NCI-H345 treated with DMSO at 0.1 percent for 48 hours (cell line): ENCODE results near the gene CACNA1I.

ENCODE experiments used
- DNase-seq: peaks from one replicate; lab custom pipeline; 2025; ENCODE audit not compliant: unreplicated experiment; lab: John Stamatoyannopoulos, UW

CACNA1I gene

DNA sequence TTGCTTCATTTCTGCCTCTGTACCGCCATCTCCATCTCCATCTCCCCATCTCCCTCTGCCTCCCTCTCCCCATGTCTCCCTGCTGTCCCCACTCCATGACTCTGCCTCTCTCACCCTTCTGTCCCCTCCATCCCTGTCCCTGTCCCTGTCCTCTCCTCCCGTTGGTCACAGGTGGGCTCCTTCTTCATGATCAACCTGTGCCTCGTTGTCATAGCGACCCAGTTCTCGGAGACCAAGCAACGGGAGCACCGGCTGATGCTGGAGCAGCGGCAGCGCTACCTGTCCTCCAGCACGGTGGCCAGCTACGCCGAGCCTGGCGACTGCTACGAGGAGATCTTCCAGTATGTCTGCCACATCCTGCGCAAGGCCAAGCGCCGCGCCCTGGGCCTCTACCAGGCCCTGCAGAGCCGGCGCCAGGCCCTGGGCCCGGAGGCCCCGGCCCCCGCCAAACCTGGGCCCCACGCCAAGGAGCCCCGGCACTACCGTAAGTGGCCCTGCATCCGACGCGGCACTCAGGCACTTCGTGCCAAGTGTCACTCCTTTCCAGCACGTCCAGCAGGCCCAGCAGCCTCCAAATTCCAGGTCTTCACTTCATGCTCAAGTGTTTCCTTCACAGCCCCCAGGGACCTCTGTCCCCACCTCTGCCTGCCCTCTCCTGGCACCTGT, 76.0 kb downstream of the CACNA1I start:
- DNase-seq: no peak

DNA sequence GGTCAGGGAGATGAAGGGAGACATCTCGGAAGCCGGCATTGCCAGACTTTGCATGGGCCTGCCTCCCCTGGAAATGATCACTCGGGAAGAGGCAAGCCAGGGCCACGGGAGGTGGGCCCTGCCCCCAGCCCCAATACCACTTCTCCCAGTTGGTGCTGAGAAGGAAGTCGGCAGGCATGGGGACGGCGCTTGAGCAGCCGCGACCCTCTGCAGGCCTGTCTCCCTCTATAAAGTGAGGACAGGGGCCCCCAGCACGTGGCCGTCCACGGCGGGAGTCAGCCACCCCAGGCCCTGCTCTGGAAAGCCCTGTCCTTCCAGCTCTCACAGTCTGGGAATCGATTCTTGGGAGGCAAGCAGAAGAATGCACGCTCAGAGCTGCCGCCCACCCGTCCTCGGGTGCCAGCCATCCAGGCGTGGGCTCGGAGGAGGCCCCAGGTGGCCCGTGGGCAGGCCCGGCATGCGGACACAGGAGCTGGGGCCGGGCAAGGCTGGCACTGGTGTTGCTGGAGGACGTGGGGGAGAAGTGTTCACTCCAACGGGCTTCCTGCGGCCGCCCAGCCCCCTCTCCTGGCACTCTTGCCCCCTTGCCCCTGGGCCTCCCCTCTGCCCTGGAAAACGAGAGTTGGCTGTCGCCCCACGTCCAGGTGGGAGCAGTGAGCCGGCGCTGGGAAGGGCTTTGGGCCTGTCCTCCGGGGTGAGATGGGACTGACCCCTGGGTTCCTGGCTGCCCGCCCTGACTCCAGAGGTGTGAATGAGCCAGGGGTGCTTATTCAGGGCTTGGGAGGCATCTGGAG, 77.5 kb downstream of the CACNA1I start:
- DNase-seq: no peak

DNA sequence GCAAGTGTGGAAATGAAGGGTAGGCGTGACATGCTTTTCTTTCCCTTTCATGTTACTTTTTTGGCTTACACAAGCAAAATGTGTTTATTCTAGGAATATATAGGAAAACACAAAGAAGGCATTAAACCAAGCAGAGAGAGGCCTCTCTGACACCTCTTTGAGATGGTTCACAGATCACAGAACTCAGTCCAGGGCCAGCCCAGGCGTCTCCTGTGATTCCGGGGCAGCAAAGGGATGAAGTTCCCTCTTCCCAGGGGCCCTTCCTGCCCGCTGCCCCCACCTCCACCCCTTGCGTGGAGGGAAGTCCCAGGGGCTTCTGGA, 78.0 kb downstream of the CACNA1I start:
- no peak for DNase-seq

DNA sequence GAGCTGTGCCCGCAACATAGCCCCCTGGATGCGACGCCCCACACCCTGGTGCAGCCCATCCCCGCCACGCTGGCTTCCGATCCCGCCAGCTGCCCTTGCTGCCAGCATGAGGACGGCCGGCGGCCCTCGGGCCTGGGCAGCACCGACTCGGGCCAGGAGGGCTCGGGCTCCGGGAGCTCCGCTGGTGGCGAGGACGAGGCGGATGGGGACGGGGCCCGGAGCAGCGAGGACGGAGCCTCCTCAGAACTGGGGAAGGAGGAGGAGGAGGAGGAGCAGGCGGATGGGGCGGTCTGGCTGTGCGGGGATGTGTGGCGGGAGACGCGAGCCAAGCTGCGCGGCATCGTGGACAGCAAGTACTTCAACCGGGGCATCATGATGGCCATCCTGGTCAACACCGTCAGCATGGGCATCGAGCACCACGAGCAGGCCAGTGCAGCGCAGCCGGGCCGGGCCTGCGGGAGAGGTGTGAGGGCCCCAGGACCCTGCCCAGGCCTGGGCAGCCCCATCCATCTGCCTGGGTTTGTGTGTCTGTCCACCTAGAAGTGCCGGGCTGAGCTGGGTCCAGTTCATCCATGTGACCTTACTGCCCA, 79.0 kb downstream of the CACNA1I start:
- no peak for DNase-seq

DNA sequence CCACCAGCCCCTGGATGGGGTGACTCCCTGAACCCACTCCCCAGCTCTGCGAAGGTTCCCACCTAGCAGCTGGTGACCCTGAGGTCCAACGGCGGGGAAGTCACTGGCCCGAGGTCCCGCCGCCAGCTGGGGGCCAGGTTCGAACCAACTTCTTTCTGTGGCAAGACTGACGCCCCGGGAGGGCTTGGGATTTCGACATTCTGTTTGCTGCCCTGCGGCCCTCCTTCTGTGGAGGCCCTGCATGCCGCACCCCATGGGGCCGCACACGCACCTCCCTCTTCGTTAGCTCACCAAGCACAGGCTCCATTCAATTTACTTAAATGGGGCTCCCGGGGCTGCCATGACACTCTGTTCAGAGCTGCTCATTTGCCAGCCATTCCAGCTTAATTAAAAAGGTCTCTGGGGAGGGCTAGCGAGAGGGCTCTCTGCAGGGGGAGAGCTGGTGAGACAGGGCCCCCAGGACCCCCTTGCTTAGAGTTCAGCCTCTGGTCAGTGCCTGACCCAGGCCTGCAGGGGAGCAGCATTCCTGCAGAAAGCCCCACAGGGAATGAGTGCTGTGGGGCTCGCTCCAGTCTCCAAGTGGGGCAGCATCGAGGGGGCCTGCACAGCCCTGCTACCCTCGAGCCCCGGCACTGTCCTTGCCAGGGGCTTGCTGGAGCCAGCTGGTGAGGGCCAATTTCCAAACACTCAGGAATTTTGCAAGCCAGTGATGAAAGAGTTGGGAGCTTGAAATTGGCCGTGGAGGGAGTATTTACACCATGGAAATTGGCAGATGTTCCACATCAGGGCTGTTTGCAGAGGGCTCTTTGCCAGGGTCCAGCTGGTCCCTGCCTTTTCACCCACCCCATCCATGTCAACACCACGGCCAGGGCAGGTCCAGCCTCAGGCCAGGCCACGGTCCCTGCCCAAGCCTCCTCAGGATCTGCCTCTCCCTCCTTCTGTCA, 80.8 kb downstream of the CACNA1I start:
- DNase-seq: no peak

DNA sequence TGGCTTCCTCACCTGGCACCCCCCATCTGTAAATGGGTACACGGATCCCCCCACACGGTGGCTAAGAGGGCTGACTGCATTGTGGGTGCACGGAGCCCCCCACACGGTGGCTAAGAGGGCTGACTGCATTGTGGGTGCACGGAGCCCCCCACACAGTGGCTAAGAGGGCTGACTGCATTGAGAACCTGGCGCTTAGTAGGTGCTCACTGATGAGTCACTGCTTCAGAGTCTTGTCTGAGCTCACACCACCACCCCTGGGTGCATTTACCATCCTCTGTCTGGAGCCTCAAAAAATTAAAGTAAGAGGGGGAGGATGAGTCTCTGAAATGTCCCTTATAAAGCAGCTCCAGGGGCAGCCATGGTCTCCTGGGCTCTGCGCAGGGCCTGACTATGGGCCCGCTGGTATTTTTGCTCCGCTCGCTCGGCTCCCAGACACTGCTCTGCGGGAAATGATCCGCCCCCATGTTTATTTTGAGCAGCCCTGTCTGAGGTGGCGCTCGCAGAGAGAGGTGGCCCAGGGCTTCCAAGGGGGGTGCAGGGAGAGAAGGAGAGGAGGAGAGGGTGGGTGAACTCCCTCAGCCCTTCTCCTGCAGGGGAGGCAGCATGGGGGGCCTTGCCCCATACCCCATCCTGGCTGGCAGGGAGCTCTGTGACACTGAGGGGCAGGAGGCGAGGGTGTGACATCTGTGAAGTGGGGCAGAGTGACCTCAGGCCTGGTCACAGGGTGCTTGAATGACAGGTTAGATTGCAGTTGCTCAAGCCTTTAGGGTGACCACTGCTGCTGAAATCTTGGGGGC, 82.6 kb downstream of the CACNA1I start:
- DNase-seq: no peak

DNA sequence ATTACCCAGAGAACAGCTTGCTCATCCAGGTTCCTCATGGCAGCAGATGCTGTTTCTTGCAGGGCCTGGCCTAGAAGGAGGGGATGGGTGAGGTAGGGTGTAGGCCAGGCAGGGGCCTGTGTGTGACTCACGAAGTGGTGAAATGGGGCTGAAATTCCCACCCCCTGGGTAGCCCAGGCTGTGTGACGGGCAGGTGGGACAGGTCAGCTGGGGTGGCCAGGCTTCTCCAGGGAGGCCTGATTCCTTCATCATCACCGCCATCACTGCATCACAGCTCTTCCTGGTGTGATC, 83.2 kb downstream of the CACNA1I start:
- no peak for DNase-seq

DNA sequence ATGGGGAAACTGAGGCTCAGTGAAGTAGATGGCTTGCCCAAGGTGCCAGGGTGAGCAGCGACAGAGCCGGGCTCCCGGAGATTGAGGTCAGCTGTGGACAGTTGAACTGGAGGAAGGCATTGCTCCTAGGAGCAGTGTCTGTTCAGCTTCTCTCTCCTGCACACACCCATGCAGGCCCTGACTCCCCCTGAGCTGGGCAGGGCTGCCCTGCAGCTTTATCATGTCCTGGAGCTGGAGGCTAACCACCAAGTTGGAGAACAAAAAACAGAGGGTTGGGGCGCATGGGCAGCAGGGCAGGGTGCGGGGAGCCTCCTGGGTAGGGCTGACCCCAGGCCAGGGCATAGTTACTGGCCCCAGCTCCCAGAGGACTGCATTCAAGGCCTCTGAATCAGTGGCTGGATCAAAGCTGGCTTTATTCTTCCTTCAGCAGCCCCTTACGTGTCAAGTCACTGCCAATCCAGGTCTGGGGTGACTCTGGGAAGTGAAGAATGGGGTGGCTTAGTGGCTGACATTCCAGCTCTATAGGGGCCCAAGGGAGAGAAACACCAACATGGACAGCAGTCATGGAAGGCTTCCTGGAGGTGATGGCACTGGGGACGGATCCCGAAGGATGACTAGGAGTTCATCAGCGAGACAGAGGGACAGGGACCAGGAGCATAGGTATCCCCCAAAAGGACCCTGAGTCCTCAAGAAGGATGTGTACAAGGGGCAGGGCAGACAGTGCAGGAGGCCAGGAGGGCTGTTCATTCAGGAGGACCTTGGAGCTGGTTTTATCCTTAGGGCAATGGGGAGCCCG, 83.8 kb downstream of the CACNA1I start:
- DNase-seq: no peak

DNA sequence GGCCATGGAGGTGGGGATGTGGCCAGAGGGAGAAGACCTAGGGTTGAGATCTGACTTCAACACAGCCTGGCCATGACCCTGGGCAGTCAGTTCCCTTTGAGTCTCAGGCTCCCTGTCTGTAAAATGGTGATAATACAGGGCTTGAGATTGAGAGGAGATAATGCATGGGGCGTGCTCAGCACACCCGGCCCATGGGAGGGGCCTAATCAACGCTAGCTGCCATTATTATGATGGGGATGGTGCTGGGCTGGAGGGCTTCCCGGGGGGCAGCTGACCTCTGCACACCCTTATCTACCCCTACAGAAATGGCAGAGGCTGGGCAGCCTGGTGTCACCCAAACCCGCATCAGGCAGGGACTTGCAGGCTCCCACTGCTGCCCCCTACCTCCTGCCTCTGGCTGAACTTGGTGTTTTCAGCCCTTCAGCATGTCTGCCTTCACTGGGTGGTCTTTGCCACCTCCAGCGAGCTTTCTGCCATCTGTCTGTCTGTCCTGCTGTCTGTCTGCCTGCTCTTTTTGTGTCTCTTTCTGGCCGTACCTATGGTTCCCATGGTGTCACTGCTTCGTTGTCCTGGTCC, 84.5 kb downstream of the CACNA1I start:
- no peak for DNase-seq

DNA sequence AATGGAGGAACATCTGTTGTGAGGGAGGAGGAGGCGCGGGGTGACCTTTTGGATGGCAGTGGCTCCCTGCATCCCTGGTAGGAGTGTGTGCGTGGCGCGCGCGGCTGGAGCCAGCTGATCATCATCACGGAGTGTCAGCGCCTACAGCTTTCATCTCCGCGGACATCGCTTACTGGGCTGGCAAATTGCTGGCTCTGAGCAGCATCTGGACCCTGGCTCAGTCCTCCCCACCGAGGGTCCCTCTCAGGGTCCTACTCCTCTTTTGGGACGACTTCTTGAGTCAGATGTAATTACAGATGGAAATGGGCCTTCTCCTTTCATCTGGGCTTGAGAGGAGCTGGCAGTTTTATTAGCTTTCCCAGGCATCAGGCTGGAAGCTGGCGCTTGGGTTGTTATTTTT, 85.3 kb downstream of the CACNA1I start:
- no peak for DNase-seq

DNA sequence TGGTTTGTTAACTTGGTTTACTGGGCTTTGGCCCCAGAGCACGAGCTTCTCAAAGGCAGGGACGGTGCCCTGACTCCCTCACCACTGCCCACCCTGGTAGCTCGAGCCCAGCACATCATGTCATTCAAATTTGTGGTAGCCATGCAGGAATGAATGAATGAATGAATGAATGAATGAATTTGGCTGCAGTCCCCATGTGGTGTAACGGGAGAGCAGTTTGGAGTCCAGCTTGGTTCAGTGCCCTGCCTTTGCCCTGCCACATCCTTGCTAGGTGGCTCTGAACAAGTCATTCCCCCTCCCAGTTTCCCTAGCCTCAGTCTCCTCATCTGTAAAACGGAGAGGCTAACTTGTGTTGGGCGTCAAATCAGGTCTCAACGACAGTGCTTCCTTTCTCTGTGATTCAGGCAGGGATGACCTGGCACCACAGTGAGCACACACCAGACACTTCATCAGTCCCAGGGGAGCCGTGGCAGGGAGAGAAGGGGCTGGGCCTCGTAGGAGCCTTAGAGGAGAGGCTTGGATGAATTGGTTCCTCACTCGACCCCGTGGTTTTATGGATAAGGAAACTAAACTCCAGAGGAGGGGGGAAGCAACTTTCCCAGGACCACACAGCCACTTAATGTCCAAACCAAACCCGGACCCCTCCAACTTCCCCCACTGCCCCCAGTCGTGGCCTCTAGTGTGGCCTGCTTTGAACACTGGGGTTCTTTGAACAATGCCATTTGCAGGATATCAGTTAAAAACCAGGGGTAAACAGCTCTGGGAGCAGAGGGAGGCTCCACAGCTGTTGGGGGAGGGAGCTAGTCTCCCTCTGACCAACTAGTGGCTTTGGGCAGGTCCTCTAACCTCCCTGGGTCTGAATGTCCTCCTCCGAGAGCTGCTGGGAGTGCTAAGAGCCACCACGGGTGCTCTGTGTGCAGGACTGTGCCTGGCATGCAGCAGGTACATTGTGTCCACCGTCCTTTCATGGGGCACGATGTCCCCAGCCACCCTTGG, 86.2 kb downstream of the CACNA1I start:
- DNase-seq: no peak

DNA sequence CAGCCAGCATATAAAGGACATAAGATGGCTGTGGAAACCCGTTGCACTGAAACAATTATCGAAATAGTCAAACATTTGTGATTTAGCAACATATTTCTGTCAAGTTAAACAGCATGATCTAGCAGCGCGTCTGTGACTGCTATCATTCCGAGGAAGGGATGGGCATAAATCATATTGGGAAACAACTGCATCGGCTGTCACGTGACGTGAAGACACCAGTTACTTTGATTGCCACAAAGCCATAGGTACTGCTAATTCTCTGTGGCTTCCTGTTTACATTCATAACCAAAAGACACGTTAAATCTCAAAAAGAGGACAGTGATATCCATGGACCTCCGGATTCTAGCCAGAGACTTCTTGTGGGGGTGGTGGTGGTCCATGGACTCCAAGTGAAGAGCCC, 87.8 kb downstream of the CACNA1I start:
- DNase-seq: no peak

DNA sequence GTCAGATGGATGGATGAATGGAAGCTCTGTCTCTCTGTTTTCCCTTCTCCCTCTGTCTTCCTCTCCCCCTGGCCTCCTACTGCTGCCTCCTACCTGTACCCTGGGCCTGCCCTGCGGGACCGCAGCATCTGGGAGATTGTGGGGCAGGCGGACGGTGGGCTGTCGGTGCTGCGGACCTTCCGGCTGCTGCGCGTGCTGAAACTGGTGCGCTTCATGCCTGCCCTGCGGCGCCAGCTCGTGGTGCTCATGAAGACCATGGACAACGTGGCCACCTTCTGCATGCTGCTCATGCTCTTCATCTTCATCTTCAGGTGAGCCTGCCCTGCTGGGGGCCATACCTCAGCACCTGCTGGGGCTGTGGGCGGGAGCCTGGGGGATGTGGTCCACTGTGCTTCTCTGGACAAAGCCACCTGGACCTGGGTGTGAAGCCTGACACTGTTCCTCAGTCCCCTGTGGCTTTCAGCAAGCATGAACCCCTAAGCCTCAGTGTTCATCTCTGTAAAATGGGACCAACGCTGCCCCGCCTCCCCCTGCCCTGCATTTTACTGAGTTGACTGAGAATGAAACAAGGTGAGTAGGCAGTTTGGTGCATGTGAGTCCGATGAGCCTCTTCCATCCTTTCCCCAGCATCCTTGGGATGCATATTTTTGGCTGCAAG, 88.4 kb downstream of the CACNA1I start:
- DNase-seq: no peak

DNA sequence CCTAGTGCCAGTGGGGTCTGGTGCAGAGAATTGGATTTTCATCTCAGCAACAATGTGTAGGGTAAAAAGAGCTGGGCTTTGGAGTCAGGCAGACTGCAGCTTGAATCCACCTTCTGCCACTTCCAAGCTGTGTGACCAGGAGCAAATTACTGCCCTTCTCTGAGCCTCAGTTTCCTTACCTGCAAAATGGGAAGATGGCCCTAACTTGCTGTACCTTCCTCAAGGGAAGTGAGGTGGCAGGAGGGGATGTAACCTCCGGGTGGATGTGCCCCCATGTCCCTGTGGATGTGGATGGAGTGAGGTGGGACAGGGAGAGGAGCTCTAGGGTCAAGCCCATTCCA, 90.9 kb downstream of the CACNA1I start:
- no peak for DNase-seq

DNA sequence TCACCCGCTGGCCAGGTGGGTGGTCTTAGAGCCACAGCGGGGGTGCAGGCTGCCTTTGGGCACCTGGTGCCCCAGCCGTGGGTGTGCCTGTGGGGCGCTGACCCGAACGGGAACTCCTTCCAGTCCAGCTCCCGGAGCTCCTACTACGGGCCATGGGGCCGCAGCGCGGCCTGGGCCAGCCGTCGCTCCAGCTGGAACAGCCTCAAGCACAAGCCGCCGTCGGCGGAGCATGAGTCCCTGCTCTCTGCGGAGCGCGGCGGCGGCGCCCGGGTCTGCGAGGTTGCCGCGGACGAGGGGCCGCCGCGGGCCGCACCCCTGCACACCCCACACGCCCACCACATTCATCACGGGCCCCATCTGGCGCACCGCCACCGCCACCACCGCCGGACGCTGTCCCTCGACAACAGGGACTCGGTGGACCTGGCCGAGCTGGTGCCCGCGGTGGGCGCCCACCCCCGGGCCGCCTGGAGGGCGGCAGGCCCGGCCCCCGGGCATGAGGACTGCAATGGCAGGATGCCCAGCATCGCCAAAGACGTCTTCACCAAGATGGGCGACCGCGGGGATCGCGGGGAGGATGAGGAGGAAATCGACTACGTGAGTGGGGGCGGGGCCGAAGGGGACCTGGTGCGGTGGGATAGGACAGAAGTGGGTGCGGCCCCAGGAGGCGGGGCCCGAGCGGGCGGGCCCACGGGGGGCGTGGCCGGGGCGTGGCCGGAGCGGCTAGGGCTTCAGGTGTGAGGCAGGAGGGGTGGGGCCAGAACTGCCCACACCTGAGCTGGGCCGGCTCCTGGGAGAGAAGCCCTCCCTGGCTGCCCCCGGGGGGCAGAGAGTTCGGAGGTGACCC, 91.5 kb downstream of the CACNA1I start:
- no peak for DNase-seq

DNA sequence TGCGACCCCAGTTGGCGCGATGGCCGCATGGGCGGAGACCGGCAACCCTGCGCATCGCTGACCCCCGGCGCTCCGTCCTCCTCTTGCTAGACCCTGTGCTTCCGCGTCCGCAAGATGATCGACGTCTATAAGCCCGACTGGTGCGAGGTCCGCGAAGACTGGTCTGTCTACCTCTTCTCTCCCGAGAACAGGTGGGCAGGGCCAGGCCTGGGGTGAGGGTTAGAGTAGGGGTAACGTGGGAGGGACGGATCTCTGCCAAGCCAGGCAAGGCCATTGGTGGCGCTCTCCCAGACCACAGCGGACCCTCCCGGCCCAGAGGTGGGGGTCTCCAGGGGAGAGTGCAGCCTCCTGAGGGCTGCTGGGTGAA, 92.1 kb downstream of the CACNA1I start:
- no peak for DNase-seq

DNA sequence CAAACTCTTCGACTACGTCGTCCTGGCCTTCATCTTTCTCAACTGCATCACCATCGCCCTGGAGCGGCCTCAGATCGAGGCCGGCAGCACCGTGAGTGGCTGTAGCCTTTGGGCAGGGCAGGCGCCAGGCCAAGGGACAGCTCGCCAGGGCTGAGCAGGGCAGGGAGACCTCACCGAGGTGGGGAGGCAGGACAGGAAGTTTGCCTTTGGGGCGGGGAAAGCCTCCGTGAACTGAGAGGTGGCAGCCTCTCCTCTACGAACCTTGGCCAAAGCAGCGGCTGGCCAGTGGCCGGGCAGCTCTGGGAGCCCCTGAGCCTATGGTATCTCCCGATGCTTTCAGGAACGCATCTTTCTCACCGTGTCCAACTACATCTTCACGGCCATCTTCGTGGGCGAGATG, 93.2 kb downstream of the CACNA1I start:
- no peak for DNase-seq
